ENCODE results near the gene ENTPD1. TPM values are rescaled to one million over a fixed set of nuclear protein-coding genes. Genes with fewer than 3 reads are reported as not detected.
"Not testable (repeated sequence)": the region's sequence is repeated elsewhere in the genome, so short reads cannot be mapped to it uniquely, and the experiment has no call there.

The ENTPD1 gene
- polyA plus RNA-seq, 3 donors, result 62.2 to 71.1 (median 70.4) TPM

DNA sequence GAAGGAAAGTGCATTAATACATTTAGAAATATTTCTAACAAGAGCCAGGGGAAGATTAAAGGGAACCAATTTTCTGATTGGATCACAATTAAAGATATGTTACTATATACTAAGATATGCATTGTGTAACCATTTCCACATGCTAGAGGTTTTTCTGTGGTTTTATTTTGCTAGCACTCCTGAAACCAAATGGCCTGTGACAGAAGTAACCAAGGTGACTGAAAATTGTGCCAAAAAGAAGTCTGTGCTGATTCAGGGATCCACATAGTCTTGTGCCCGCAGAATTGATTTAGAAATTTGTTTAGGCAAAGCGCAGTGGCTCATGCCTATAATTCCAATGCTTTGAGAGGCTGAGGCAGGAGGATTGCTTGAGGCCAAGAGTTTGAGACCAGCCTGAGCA lies 153.6 kb downstream of the ENTPD1 start:
- H3K9ac ChIP-seq (ENCODE audit: insufficient read depth, low read length, poor library complexity, severe bottlenecking), result no peak overlapping the region
- TF ChIP-seq CTCF (IDR thresholded peaks at IDR 0.05), result no peak
- DNase-seq, result no peak
- H3K27me3 ChIP-seq (ENCODE audit: control insufficient read depth in 2 of 2, insufficient read depth in 2 of 2, low read length in 2 of 2), result no peaks in the 10 kb centered on the region
- Mint-ChIP-seq H3K27ac (no peak overlapping the region), H3K27me3 (ENCODE audit: low read depth in 3 of 3) (no peaks in the 10 kb centered on the region), H3K9me3 (peaks cover 0 to 6% (median 4%) of the 10 kb centered on the region in 7 donors), H3K4me1 (peaks cover 11% of the 10 kb centered on the region), H3K36me3 (peaks cover 0 to 6% of the 10 kb centered on the region in 2 donors), H3K4me3 (no peak overlapping the region)
- no peaks in the 10 kb centered on the region for H3K9me3 ChIP-seq (replicated peaks in 1 of 2; ENCODE audit: control insufficient read depth in 1 of 2, insufficient read depth in 1 of 2, low read length in 2 of 2)
- H3K36me3 ChIP-seq (replicated peaks in 1 of 2; ENCODE audit: control insufficient read depth in 1 of 2, insufficient read depth in 2 of 2, low read length in 2 of 2), result no peaks in the 10 kb centered on the region
- H3K4me2 ChIP-seq (replicated peaks; ENCODE audit: extremely low read depth, low read length, poor library complexity, severe bottlenecking), result no peak overlapping the region
- no peaks in the 10 kb centered on the region for H3K79me2 ChIP-seq (ENCODE audit: insufficient read depth, low read length)
- intact Hi-C loops (cut with micrococcal nuclease), result no loop called here
- no peak overlapping the region for H2AFZ ChIP-seq (ENCODE audit: insufficient read depth, low read depth, low read length, poor library complexity, severe bottlenecking)
- H3K27ac ChIP-seq (ENCODE audit: low read depth in 1 of 2, low read length in 2 of 2), result no peak overlapping the region
- peaks cover 7 to 10% of the 10 kb centered on the region in 2 donors for H3K4me1 ChIP-seq (ENCODE audit: control insufficient read depth in 1 of 2, insufficient read depth in 2 of 2, low read length in 2 of 2)
- H4K20me1 ChIP-seq (ENCODE audit: insufficient read depth, low read length), result no peaks in the 10 kb centered on the region
- H3K4me3 ChIP-seq (replicated peaks in 1 of 3; ENCODE audit: low read depth in 2 of 3, low read length in 3 of 3), result no peak overlapping the region
- WGBS (ENCODE audit: insufficient coverage), result 93% methylated on average over 2 of the region's 2 CpGs

- intact Hi-C loops (cut with micrococcal nuclease); H3K4me2 ChIP-seq (replicated peaks; ENCODE audit: extremely low read depth, low read length, poor library complexity, severe bottlenecking); H3K36me3 Mint-ChIP-seq; DNase-seq; H3K4me3 ChIP-seq (replicated peaks in 1 of 3; ENCODE audit: low read depth in 2 of 3, low read length in 3 of 3); H3K27ac ChIP-seq (ENCODE audit: low read depth in 1 of 2, low read length in 2 of 2); H3K27me3 Mint-ChIP-seq (ENCODE audit: low read depth in 3 of 3); H3K4me1 Mint-ChIP-seq; H3K27me3 ChIP-seq (ENCODE audit: control insufficient read depth in 2 of 2, insufficient read depth in 2 of 2, low read length in 2 of 2); H3K9me3 Mint-ChIP-seq; H3K36me3 ChIP-seq (replicated peaks in 1 of 2; ENCODE audit: control insufficient read depth in 1 of 2, insufficient read depth in 2 of 2, low read length in 2 of 2); H3K9ac ChIP-seq (ENCODE audit: insufficient read depth, low read length, poor library complexity, severe bottlenecking); H3K9me3 ChIP-seq (replicated peaks in 1 of 2; ENCODE audit: control insufficient read depth in 1 of 2, insufficient read depth in 1 of 2, low read length in 2 of 2); H4K20me1 ChIP-seq (ENCODE audit: insufficient read depth, low read length); H3K4me1 ChIP-seq (ENCODE audit: control insufficient read depth in 1 of 2, insufficient read depth in 2 of 2, low read length in 2 of 2); H3K27ac Mint-ChIP-seq; H2AFZ ChIP-seq (ENCODE audit: insufficient read depth, low read depth, low read length, poor library complexity, severe bottlenecking); H3K4me3 Mint-ChIP-seq; H3K79me2 ChIP-seq (ENCODE audit: insufficient read depth, low read length): not testable (repeated sequence)
These were observed 160.1 kb downstream of the ENTPD1 start for GRCh38 chr10:95916039-95916438.

Other genes with a start within 250 kb of the ENTPD1 start
- gene SORBS1, start 194.8 kb upstream of the ENTPD1 start, polyA plus RNA-seq, result under 1 TPM in 2 of 3 donors, not detected in 1; 0.08 to 0.15 TPM
- gene ALDH18A1, start 99.5 kb upstream of the ENTPD1 start, polyA plus RNA-seq, result 1 to 10 TPM; 1.7 to 2.6 (median 2.6) TPM
- 10 to 100 TPM in 2 of 3 donors, 1 to 10 TPM in 1; 8.5 to 23.1 (median 14.4) TPM for gene TCTN3, start 62.2 kb upstream of the ENTPD1 start, polyA plus RNA-seq
- gene CC2D2B, start 151.8 kb downstream of the ENTPD1 start, polyA plus RNA-seq, result 1 to 10 TPM in 1 of 3 donors, under 1 TPM in 1, not detected in 1; 0.08 to 1.8 TPM

Data from CD14-positive monocyte (primary cell).